NCI-H1930 (cell line): ENCODE data around the gene DEFB129.
A peak's percentile ranks its signal among the peaks of the same experiment; 100 is the strongest.
"Not testable (repeated sequence)": the region's sequence is repeated elsewhere in the genome, so short reads cannot be mapped to it uniquely, and the experiment has no call there.

Source experiments
- DNase-seq, 2 experiments: peaks; one replicate each; lab custom pipeline; 2025; lab: John Stamatoyannopoulos, UW

The DEFB129 gene

DNA sequence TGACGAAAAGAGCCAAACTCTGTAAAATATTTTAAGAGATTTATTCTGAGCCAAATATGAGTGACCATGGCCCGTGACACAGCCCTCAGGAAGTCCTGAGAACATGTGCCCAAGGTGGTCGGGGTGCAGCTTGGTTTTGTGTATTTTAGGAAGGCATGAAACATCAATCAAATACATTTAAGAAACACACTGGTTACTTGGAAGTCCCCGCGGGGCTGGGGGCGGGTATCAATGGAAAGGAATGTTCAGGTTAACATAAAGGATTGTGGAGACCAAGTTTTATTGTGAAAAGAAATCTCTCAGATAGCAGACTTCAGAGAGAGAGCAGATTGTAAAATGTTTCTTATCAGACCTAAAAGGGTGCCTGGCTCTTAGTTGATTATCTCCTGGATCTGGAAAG is 26.4 kb downstream of the DEFB129 start:
- DNase-seq = not testable (repeated sequence)

DNA sequence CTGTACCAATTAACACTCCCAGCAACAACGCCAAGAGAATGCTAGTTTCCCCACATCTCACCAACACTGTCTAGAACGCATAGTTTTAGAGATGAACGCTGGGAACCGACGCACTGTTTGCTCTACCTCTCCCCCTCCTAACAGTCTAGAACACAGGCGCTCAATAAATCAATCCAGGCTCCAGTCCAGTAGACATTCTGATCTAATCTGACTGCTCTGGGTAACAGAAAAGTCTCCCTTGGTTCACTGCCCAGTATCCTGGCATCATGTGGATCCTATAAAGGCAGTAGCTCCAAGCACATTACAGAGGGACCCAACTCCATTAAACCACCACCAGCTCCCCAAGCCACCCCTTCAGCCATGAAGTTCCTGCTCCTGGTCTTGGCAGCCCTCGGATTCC is 30.4 kb downstream of the DEFB129 start, which contains the start of gene DEFB132:
TSS of gene DEFB132 (plus strand) at position 306 of the 400 bp plus-strand sequence. CDS start at position 361, 55 bp downstream.
- no peak for DNase-seq

DNA sequence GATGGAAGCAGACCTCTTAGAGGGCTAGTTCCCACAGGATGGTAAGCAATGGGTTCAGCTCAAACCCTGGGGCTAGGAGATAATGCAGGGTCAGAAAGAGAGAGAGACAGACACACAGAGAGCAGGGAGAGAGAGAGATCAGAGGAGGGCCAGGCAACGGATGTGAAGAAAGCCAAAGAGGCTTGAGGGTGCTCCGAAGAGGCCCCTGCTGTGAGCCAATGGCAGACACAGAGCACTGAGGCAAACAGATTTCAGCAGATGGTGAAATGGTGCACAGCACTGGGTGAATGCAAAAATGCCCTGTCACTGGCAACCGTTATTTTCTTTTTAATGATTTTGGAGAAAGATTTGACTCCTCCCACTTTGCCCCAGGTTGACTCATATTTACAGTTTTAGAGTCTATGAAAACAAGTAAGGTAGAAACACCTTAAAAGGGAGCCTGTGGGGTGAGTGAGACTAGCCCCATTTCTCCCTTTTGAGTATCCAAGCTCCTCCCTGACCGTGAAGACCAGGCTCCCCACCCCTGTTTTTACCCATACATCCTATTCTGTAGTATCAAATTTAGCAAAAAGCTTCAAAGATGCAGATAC is 31.3 kb downstream of the DEFB129 start:
- no peak for DNase-seq

DNA sequence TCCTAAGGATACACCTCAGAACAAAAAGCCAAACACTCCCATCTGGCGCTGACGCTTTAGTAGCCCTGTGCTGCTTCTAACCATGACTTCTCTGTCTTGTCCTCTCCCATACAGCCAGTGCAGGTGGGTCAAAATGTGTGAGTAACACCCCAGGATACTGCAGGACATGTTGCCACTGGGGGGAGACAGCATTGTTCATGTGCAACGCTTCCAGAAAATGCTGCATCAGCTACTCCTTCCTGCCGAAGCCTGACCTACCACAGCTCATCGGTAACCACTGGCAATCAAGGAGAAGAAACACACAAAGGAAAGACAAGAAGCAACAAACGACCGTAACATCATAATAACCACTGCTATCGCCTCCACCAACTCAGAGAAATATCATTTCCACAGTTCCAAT is 31.9 kb downstream of the DEFB129 start:
- no peak for DNase-seq

DNA sequence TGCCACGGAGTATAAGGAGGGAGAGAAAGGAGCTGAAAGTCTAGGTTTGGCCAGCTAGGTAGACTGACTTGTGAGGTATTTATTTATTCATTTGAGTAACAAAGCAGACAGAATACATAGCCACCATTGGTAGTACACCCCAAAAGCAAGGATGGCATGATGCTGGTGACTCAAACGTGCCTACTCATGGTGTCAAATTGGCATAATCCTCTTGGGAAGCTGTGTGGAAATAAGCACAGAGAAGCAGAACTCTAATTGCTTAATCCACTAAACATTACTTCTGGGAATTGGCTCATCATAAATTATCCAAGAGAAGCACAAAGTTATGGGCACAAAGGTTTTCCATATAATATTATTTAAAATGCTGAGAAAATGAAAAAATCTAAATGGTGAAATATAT is 32.9 kb downstream of the DEFB129 start:
- DNase-seq = no peak

DNA sequence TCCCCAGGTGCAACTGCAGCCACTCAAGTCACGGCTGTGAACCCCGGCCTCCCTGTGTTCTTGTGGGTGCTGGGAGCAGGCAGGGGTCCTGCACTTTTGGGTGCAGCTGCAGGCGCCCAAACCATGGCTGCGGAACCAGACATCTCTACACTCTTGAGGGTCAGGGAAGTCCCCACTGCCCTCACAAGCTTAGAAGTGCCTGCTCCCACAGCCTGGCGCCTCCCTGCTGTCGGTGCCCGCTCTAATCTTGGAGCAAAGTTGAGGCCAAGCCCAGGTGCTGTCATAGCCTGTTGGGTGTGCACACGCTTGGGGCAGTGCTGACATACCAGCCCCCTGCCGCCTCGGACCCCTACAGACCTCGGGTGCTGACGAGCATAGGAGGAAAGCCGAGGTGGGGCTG is 36.6 kb downstream of the DEFB129 start:
- no peak for DNase-seq

DNA sequence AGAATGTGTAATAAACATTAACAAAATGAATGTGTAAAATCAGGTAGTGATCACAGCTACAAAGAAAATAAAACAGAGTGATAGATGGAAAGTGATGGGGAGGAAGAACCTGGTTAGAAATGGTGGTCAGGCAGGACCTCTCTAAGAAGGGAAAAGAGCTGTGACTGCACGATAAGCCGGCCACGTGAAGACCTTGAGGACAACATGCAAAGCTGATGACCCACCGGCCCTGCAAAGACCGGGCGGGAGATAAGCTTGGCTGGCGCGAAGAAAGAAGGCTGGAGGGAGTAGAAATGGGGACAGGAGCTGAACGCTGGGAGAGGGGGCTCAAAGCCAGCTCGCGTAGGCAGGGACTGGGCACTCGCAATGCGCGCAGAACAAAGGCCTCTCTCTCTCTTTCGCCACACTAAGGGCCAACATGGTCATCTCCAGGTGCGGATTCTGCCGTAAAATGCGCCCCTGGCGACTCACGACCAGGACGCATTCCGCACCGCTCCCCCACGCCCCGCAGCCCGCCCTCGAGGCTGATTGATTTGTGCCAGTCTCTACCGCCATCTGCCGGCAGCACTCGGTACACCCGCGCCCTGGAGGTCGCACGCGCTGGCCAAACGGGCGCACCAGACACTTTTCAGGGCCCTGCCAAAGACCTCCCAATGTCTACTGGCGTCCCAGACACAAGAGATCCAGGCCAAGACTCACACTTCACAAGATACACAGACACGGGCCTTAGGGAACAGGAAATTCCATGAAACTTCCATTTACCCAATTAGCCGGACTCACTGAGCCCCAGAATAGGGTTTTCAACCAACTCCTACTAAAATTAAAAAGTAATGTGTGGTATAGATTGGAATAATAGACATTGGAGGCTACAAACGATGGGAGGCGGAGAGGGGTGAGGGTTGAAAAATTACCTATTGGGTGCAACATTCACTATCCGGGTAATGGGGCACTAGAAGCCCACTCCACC is 39.8 kb downstream of the DEFB129 start:
- peak; percentile 85 to 87 for DNase-seq

DNA sequence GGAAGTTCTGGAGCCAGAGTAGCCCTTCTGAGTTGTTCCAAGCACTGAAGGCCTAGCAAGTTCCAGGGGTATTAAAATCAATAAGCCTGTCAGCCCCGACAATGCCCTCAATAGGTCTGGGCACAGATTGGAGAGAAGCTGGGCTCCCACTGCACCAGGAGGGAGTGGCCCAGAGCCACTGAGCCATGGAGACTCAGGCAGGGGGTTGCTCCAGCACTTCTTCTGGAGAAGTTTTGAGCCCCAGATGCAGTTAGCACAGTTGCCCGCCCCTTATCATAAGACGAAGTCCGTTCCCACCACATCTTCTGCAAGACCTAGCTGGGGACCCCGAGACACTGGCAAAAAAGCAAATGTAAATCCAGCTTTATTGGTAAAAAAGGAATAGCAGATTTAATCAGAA is 43.5 kb downstream of the DEFB129 start:
- DNase-seq = no peak

DNA sequence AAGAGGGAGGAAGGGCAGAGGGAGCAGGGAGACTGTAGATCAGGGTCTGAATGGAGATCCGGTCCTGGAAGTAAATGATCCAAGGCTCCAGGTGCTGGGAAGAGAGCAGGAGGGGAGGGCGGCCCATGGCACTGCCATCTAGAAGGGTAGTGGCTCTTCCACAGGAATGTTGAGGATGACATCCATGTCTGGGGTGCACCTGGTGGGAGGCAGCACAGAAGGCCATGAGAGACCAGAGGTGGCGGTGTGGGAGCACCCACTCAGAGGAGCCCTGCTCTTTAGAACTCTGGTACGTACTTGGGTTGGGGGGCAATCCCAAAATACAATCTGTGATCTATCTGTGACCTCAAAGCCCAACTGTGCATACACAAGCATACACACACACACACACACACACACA is 44.0 kb downstream of the DEFB129 start:
- no peak for DNase-seq

DNA sequence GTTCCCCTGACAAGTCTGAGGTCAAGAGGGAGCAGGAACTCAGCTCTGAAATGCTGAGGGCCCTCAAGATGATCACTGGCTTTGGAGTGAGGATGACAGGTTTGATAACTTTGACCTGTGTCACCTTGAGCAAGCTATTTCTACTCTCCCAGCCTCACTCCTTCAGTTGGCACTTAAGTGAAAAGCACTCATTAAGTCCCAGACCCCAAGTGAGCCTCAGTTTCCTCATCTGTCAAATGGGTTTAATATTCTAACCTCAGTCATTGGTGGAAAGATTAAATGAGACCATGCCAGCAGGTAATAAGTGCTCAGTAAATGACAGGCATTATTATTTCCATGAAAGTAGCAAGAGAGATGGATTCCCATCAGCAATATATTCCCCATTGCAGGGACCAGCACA is 44.5 kb downstream of the DEFB129 start:
- no peak for DNase-seq

DNA sequence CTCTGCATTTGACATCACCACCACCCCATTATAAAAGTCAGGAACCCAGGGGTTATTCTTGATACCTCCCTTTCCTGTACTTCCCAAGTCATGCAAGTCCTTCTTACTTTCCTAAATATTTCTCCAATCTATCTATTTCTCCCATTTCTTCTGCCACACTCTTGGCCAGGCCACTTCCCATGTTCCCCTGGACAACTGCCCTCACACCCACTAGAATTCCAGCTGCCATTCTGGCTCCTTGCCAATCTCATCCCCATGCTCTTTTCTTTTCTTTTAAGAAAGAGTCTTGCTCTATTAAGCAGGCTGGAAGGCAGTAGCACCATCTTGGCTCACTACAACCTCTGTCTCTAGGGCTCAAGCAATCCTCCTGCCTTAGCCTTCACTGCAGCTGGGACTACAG is 45.7 kb downstream of the DEFB129 start:
- DNase-seq = no peak

DNA sequence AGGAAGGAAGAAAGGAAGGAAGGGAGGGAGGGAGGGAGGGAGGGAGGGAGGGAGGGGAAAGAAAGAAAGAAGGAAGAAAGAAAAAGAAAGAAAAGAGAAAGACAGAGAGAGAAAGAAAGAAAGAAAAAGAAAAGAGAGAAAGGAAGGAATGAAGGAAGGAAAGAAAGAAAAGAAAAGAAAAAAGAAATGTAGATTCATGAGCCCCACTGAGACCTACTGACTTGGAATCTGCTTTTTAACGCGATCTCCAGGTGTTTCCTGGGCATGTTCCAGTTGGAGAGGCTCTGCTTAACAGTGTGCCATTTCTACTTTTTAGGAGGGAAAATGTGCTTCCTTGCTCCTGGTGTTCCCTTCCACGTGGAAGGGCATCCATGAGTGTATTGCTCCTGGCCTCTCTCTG is 46.8 kb downstream of the DEFB129 start:
- DNase-seq = no peak

DNA sequence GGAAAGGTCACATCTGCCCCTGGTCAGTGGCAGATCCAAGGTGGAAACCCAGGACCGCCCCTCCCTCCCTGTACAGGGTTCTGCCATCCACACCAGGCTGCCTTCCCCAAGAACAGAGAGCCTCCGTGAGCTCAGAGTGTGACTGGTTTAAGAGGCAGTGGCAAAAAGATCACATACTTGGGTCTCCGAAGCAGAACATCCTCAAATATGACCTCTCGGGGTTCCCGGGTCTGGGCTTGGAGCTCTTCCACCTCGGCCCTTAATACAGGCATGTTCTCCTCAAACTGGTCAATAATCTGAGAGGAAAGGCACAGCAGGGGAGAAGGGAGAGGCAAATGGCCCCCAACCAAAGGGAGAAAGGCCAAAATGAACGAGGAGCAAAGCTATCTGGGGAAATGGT is 48.7 kb downstream of the DEFB129 start:
- DNase-seq = no peak

DNA sequence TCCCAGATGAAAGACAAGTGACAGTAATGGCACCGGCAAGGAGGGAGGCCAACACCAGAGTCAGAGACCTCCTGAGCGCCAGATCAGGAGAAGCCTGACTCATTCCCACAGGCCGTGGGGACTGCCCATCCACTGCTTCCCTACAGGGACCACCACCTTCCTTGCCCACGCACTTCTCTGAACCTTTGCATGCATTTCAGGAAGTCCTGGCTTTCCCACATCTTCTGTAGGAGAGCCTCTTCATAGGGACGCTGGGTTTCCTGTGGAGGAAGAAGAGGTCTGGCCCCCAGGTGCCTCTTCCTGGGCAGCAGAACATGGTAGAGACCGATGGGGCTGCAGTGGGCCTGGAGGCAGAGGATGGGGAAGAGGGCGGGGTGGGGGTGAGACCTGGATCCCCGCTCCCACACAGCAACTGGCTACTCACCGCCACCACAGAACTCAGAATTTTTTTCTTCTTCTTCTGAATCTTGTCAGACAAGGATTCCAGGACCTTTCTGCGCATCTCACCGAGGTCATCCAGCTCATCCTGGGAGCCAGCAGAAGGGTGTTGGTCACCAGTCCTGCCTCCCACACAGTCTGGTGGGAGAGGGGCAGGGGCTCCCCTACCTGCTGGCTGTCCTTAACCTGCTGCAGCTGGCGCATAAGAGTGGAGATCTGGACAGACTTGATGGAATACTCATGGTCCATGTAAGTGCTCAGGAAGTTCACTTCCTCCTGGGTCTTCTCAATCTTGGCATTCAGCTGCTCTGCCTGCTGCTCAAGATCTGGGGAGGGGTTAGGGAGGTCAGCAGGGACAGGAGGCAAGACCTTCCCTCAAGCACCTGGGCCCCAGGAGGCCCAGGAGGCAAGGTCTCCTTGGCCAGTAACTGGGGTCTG is 49.8 kb downstream of the DEFB129 start:
- no peak for DNase-seq

DNA sequence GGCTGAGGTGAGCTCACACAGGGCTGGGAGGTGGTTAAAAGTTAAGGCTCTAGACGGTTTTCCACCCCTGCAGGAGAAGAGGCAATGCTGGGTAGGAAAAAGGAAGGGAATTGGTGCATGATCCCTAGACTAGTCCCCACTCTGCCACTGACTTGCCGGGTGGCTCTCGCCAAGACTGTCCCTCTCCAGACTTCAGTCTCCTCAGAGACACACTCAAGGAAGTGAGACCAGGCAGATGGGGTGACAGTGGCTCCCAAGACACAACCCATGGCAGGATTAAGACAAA is 50.4 kb downstream of the DEFB129 start:
- DNase-seq = no peak

DNA sequence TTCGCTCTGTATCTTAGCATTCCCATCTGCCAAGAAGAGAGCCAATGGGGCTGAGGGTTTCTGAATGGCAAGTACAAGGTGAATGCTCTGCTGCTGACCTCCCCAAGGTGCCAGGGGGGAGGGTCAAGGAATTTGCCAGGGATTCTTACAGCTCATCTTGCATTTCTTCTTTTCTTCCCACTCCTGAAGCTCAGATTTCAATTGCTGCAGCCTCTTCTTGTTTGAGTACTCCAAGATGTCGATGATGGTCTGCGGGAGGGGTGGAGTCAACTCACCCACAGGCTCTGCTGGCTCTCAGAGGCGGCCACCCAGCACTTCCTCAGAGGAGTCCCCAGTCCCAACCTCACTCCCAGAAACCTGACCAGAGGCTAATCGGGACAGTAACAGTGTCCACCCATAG is 51.1 kb downstream of the DEFB129 start:
- no peak for DNase-seq

DNA sequence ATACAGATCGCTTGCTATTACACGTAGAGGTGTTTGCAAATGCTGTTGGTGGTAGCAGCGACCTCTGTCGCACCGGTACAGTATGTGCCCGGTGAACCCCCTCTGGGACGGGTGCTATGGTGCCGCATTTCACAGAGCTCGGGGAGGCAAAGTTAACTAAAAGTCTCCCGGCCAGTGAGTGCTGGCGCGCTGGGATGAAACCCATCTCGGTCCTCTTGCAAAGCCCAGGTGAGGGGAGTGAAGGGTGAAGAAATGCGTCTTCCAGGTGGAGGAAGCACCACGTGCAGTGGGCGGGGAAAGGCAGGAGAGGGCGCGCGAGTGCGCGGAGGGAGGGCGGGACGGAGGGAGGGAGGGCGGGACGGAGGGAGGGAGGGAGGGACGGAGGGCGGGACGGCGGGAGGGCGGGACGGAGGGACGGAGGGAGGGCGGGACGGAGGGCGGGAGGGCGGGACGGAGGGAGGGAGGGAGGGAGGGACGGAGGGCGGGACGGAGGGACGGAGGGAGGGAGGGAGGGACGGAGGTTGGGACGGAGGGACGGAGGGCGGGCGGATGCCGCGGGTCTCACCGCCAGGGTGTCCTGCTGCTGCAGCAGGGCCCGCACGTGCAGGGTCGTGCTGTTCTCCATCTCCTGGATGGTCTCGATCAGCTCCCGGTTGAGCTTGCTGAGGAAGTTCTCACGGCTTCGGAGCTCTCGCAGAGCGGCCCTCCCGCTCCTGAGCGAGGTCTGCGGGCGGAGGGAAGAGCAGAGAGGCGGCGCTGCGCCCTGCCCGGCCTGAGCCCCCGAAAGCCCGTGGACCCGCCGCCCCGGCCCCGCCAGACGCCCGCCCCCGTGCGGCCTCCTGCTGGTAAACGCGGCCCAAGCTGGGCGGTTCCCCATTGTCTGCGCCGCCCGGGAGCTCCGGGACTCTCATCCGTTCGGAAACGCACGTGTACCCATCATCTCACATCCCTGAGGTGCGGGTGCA is 51.8 kb downstream of the DEFB129 start:
- no peak for DNase-seq
